ENCODE results near the gene MYCN. TPM values are rescaled to one million over a fixed set of nuclear protein-coding genes. Genes with fewer than 3 reads are reported as not detected.

Gene MYCN
- total and polyA plus RNA-seq, 2 of the 8 experiments (the other 6 are each of a cell fraction or from before 2014, with no cell fraction given), result 87.8 to 137 TPM

DNA sequence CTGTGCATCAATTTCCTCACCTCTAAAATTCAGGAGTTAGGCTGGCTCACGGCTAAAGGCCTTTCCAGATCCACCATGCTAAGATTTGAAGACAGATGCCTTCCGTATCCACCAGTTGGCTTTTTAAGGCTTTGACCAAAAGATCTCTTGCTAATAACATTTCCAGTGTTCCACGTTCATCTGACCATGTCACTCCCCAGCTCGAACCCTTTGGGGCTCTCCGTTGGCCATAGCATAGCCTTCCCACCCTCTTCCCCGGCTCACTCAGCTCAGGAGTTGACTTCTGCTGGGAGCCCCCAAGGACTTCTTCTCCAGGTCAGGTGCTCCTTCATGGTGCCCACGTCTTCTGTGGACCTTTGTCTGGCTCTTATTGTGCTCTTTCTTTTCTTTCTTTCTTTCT lies 53.3 kb downstream of the MYCN start:
- H3K9me3 ChIP-seq (ENCODE audit: insufficient read depth in 2 of 2, low read depth in 1 of 2, low read length in 1 of 2), result no peaks in the 10 kb centered on the region
- no peak overlapping the region for H3K56ac ChIP-seq (replicated peaks; ENCODE audit: insufficient read length, low read depth, low read length)
- H4K5ac ChIP-seq (ENCODE audit: insufficient read length, low read depth, low read length), result no peak overlapping the region
- no peak overlapping the region for H2BK15ac ChIP-seq (ENCODE audit: low read length)
- no peaks in the 10 kb centered on the region for H3K79me1 ChIP-seq (ENCODE audit: low read depth, low read length)
- no peak overlapping the region for H3K18ac ChIP-seq (ENCODE audit: extremely low read depth, low read length)
- peaks cover 2% of the 10 kb centered on the region; the same call in 1 of the 2 replicates for H3K23me2 ChIP-seq (ENCODE audit: low read depth, low read length)
- no peak overlapping the region for H2AFZ ChIP-seq (ENCODE audit: low read length)
- DNase-seq (ENCODE audit: low read depth in 1 of 2, low spot score in 2 of 2) (no peak), FAIRE-seq (no peak)
- no peaks in the 10 kb centered on the region for H3K36me3 ChIP-seq (ENCODE audit: control insufficient read depth in 2 of 4, insufficient read depth in 4 of 4, low read length in 3 of 4)
- H3K27ac ChIP-seq (ENCODE audit: low read depth, low read length), result no peak overlapping the region
- no peaks in the 10 kb centered on the region for H3K79me2 ChIP-seq (ENCODE audit: control insufficient read depth in 1 of 2, insufficient read depth in 2 of 2, low read length in 2 of 2)
- no peak overlapping the region for H3K4me2 ChIP-seq (ENCODE audit: insufficient read depth in 1 of 2, low read depth in 2 of 2, low read length in 2 of 2)
- H3K4me1 ChIP-seq (replicated peaks in 1 of 4; ENCODE audit: control insufficient read depth in 3 of 4, insufficient read depth in 4 of 4, low read length in 3 of 4), result peaks cover 0 to 14% (median 5%) of the 10 kb centered on the region in 4 experiments; a peak in 5 of 7 replicates
- H2BK20ac ChIP-seq (ENCODE audit: low read length), result no peak overlapping the region
- CTCF ChIA-PET (ENCODE audit: partially characterized antibody), result interaction anchor here (1.6 kb wide), 1 partner anchor 40 kb away, joined by 9 read pairs; no protein-coding TSS in a partner anchor
- WGBS, 2 experiments (ENCODE audit: extremely low coverage in 1 of 2, insufficient coverage in 1 of 2, insufficient read length in 1 of 2, insufficient replicate concordance in 2 of 2, low coverage in 1 of 2, low lambda C conversion rate in 2 of 2, missing lambda C conversion rate in 1 of 2), result 94% methylated on average over 7 of the region's 7 CpGs; no CpG with 5 or more reads in 1 of the 2 experiments
- H2BK120ac ChIP-seq (replicated peaks; ENCODE audit: low read depth, low read length), result peak overlapping the region; percentile 41
- H3K23ac ChIP-seq (ENCODE audit: insufficient read length), result no peak overlapping the region
- no peak overlapping the region for H4K91ac ChIP-seq (replicated peaks; ENCODE audit: insufficient read length, low read length)
- no peak overlapping the region for H2BK5ac ChIP-seq (ENCODE audit: low read depth, low read length)
- no peaks in the 10 kb centered on the region for H4K20me1 ChIP-seq (replicated peaks in 1 of 2; ENCODE audit: control insufficient read depth in 1 of 2, insufficient read depth in 2 of 2, low read length in 2 of 2)
- H3K27me3 ChIP-seq (replicated peaks in 1 of 4; ENCODE audit: control insufficient read depth in 3 of 4, extremely low read depth in 1 of 4, insufficient read depth in 3 of 4, low read length in 3 of 4), result no peaks in the 10 kb centered on the region; a peak in 1 of 7 replicates
- H3K4ac ChIP-seq (replicated peaks; ENCODE audit: insufficient read length, low read depth, low read length), result no peak overlapping the region
- H2AK5ac ChIP-seq (ENCODE audit: low read depth, low read length), result no peak overlapping the region
- no peak overlapping the region for H3K9ac ChIP-seq (replicated peaks in 1 of 4; ENCODE audit: extremely low read depth in 1 of 4, low read depth in 3 of 4, low read length in 3 of 4)
- 0 out of 2 replicates have a peak overlapping the region, but pooled peaks have one; percentile 60 for H2BK12ac ChIP-seq (ENCODE audit: low read depth, low read length)
- H3K14ac ChIP-seq (ENCODE audit: insufficient read length), result no peak overlapping the region
- no peak for TF ChIP-seq JUN (IDR thresholded peaks at IDR 0.05; ENCODE audit: low read depth, low read length)
- no peak overlapping the region for H4K8ac ChIP-seq (ENCODE audit: extremely low read depth, insufficient read depth, low read length)
- POLR2A ChIA-PET (ENCODE audit: partially characterized antibody), result no interaction called here
- no peak overlapping the region for H3K4me3 ChIP-seq (ENCODE audit: extremely low read depth in 1 of 4, insufficient read depth in 2 of 4, low read depth in 3 of 4, low read length in 4 of 4)
